HG03469 (cell line): Measurements from ENCODE around the gene MAP1B.
A peak's percentile ranks its signal among the peaks of the same experiment; 100 is the strongest.

ENCODE experiments used
- ATAC-seq: cut with Tn5 transposase; IDR thresholded peaks from one replicate; pipeline ENCODE4 v1.9.1; 2021; ENCODE audit warnings: mild to moderate bottlenecking, moderate library complexity, moderate number of reproducible peaks; ENCODE audit not compliant: unreplicated experiment

The MAP1B gene

GRCh38 chr5:72216756-72217155 is 109.5 kb downstream of the MAP1B start:
- no peak for ATAC-seq

- ATAC-seq, result no peak
Measured at GRCh38 chr5:72221099-72221498, 113.8 kb downstream of the MAP1B start.

DNA sequence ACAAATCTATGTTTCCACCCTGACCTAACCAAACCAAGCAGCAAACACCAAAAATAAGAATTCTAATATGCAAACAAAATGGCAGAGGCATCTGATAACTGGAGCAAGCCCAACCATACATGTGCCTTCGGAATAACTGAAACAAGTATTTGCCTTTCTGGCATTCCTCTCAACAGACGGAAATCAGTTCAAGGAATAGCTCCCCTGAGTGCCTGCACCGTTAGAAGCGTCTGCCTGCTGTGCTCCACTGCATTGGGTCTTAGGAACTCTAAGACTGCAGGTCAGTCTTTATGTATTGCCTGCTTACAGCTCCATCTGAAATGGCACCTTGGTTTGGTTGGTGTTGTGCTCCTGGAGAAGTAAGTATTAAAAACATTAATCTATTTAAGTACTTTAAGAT is 114.3 kb downstream of the MAP1B start:
- no peak for ATAC-seq

DNA sequence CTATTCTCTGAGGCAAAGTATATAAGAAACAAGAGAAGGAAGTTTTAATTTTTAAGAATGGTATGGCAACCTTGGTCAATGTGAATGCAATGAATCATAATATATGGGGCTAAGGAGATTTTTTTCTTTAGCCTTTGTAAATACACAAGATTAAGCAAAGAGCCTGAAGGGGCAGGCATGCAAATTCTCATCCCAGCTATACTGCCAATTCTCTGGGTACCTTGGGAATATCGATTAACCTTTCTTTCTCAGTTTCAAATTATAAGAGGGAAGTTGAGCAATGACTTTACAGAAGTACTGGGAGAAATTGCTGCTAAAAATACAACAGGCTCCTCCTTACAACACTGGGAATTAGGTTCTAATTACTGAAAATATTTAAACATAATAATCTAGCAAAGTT is 115.2 kb downstream of the MAP1B start:
- ATAC-seq, result no peak

DNA sequence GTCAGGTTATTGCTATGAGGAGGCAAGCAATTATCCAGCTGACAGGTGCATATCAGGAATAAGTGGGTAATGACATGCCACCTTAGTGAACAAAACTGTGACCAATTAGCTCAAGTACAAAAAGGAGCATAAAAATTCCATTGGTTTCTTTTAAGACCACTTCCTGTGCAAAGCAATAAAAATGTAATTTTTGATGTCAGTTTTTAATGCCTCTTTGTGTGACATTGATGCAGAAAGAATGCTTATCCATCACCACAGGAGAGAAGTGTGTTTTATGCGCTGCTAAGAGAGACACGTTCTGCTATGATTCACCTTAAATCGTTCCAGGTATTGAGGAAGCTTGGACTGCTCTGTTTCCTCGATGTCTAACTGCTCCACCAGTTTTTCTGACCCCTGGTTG is 116.1 kb downstream of the MAP1B start:
- no peak for ATAC-seq

- ATAC-seq, result no peak
Measured at GRCh38 chr5:72224946-72225463, 117.7 kb downstream of the MAP1B start.

DNA sequence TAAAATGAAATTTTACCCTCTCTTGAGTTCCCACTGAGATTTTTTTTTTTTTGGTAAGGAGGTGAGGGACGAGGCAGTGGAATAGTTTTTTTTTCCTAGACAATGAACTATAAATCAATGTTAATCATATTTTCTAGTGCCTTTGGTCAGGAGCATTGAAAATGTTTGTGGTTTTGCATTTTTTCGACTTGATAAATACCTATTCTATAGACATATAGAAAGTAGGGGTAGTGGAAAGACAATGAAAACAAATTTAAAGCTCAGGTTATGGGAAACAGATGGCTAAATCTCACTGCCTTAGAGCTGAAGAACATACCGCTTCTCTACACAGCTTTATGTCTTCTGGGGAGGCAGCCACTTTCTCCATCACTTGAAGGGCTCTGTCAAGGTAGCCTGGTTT is 118.5 kb downstream of the MAP1B start:
- ATAC-seq, result no peak

- no peak for ATAC-seq
Measured at GRCh38 chr5:72226950-72227349, 119.7 kb downstream of the MAP1B start.

DNA sequence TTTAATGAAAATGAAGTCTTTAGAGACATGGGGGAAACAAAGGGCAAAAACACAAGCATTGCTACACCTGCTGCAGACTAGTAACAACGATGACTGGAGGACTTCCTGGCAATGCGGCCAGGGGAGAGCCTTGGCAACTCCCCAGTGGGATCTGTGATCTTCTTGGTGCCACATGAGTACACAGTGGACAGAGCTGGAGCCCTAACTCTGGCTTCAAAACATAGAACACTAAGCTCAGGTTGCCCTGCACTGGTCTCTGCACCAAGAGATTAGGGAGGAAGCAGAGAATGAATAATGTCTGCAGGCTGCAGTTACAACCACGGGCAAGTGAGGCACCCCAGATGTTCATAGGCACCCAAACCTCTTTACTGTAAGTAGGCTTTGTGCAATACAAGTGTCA is 121.7 kb downstream of the MAP1B start:
- ATAC-seq, result no peak

GRCh38 chr5:72231991-72232703 is 124.9 kb downstream of the MAP1B start:
- ATAC-seq, result no peak

GRCh38 chr5:72232838-72233237 is 125.6 kb downstream of the MAP1B start:
- ATAC-seq, result no peak

- ATAC-seq, result no peak
Measured at GRCh38 chr5:72233835-72234234, 126.6 kb downstream of the MAP1B start.

- ATAC-seq, result peak; percentile 73
Measured at GRCh38 chr5:72234265-72234700, 127.0 kb downstream of the MAP1B start.

GRCh38 chr5:72234868-72235267 is 127.6 kb downstream of the MAP1B start:
- no peak for ATAC-seq

- no peak for ATAC-seq
Measured at GRCh38 chr5:72235725-72236124, 128.4 kb downstream of the MAP1B start.

GRCh38 chr5:72237415-72237814 is 130.1 kb downstream of the MAP1B start:
- no peak for ATAC-seq

GRCh38 chr5:72237879-72238278 is 130.6 kb downstream of the MAP1B start:
- no peak for ATAC-seq

DNA sequence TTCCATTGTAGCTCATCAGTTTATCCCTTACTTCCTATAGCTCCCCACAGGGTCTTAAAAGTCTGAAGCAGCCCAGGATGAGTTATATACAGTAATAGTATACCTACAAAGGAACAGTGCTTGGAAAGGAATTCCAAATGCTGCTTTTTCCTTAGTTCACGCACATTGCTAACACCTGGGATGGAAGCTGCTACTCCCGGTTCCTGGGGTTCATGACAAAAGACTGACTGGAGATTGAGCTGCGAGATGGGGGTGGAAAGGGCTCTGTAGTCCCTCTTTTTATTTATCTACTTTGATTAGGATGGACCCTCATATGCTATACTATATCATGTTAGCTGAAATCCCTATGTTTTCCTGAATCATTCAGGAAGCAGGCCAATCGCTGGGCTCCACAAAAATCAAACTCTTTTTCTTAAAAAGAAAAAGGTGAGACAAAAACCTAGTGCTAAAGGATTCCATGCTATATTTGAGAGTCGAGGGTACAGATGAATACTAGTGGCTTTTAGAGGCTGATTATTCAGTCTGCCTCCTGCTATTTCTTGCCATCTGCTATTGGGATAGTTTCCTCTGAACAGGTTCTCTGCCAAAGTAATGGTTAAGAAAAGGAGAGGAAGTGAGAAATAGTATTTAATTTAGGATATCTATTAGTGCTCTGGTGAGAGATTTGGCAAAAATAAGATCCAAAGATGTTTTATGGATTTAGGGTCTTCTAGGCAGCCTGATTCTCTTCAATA is 131.6 kb downstream of the MAP1B start:
- no peak for ATAC-seq

- ATAC-seq, result no peak
Measured at GRCh38 chr5:72241346-72242003, 134.2 kb downstream of the MAP1B start.

DNA sequence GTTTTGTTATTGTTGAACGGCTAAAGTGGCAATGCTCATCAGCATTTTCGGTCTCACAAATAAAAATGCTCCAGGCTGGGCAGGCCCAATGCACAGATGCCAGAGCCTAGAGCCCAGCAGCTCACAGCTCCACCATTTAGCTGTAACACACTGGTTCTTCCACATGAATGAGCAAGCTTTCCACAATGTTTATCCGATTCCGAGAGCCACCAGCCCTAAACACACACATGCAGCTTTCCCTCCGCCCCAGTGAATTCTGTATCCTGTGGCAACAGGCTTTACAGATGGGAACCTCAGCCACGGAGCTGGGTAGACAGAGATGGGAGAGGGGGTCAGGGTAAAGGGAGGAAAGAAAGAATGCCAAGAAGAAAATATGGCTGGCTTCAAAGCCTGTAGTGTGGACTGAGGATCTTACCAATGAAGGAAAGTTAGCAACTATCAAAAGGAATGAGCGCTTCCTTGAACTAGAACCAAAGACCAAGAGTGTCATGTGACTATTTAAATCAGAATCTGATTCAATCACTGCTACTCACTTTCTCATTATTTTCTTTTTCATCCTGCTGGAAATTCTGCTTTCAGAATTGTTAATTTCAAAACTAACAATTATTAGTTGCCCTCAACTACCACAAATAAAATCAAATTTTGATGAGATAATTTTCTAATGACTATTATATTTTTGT is 135.7 kb downstream of the MAP1B start:
- no peak for ATAC-seq

- ATAC-seq, result no peak
Measured at GRCh38 chr5:72243706-72244105, 136.4 kb downstream of the MAP1B start.
